ENCODE results near the gene KCNJ15. TPM values are rescaled to one million over a fixed set of nuclear protein-coding genes. Genes with fewer than 3 reads are reported as not detected.

Gene KCNJ15
- total RNA-seq, 1 donor from 2014 or later, result 0.40 TPM

GRCh38 chr21:38268864-38269575 lies 12.2 kb downstream of the KCNJ15 start:
- H3K27ac Mint-ChIP-seq (ENCODE audit: unreplicated experiment), result no peak overlapping the region
- H3K36me3 Mint-ChIP-seq (ENCODE audit: low read depth), result no peaks in the 10 kb centered on the region
- peaks cover 6% of the 10 kb centered on the region for H3K4me1 Mint-ChIP-seq
- H3K27me3 Mint-ChIP-seq (ENCODE audit: low read depth), result no peaks in the 10 kb centered on the region
- no peaks in the 10 kb centered on the region for H3K9me3 Mint-ChIP-seq
- DNase-seq (ENCODE audit: low read depth, low spot score), result no peak
- H3K4me3 Mint-ChIP-seq, result no peak overlapping the region
- no peak for TF ChIP-seq CTCF (conservative IDR thresholded peaks at IDR 0.05)

- TF ChIP-seq CTCF (conservative IDR thresholded peaks at IDR 0.05), result no peak
- H3K4me3 Mint-ChIP-seq, result no peak overlapping the region
- peaks cover 1% of the 10 kb centered on the region for H3K4me1 Mint-ChIP-seq
- DNase-seq (ENCODE audit: low read depth, low spot score), result no peak
- H3K27me3 Mint-ChIP-seq (ENCODE audit: low read depth), result no peaks in the 10 kb centered on the region
- no peaks in the 10 kb centered on the region for H3K36me3 Mint-ChIP-seq (ENCODE audit: low read depth)
- no peaks in the 10 kb centered on the region for H3K9me3 Mint-ChIP-seq
- no peak overlapping the region for H3K27ac Mint-ChIP-seq (ENCODE audit: unreplicated experiment)
Measured at GRCh38 chr21:38269576-38269936, 12.8 kb downstream of the KCNJ15 start.

DNA sequence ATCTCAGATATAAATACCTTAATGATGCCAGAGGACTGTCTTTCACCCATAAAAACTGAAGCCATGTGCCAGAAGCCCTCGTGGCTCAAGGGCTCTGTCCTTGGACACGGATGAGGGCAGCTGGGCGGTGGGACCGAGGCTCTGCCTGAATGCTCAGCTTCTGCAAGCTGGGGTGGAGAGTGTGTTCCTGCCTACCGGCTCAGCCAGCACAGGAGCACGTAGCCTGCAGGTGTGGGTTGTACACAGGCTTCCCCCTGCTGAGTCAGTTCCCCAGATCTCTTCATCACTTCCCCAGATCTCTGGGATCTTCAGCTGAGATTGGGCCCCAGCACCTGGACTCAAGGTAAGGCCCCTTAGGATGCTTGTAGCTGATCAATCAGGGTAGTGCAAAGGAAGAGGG lies 15.4 kb downstream of the KCNJ15 start:
- DNase-seq (ENCODE audit: low read depth, low spot score), result no peak
- Mint-ChIP-seq H3K9me3 (no peaks in the 10 kb centered on the region), H3K36me3 (ENCODE audit: low read depth) (no peaks in the 10 kb centered on the region), H3K4me1 (no peaks in the 10 kb centered on the region), H3K27ac (ENCODE audit: unreplicated experiment) (no peak overlapping the region), H3K27me3 (ENCODE audit: low read depth) (no peaks in the 10 kb centered on the region), H3K4me3 (no peak overlapping the region)
- TF ChIP-seq CTCF (conservative IDR thresholded peaks at IDR 0.05), result no peak

- TF ChIP-seq CTCF (conservative IDR thresholded peaks at IDR 0.05), result no peak
- no peak overlapping the region for H3K27ac Mint-ChIP-seq (ENCODE audit: unreplicated experiment)
- H3K4me1 Mint-ChIP-seq, result no peaks in the 10 kb centered on the region
- H3K9me3 Mint-ChIP-seq, result no peaks in the 10 kb centered on the region
- H3K27me3 Mint-ChIP-seq (ENCODE audit: low read depth), result no peaks in the 10 kb centered on the region
- DNase-seq (ENCODE audit: low read depth, low spot score), result no peak
- H3K4me3 Mint-ChIP-seq, result no peak overlapping the region
- no peaks in the 10 kb centered on the region for H3K36me3 Mint-ChIP-seq (ENCODE audit: low read depth)
Measured at GRCh38 chr21:38273745-38274542, 17.2 kb downstream of the KCNJ15 start.

- H3K9me3 Mint-ChIP-seq, result no peaks in the 10 kb centered on the region
- no peak overlapping the region for H3K4me3 Mint-ChIP-seq
- no peaks in the 10 kb centered on the region for H3K27me3 Mint-ChIP-seq (ENCODE audit: low read depth)
- no peak for TF ChIP-seq CTCF (conservative IDR thresholded peaks at IDR 0.05)
- H3K27ac Mint-ChIP-seq (ENCODE audit: unreplicated experiment), result no peak overlapping the region
- no peaks in the 10 kb centered on the region for H3K4me1 Mint-ChIP-seq
- DNase-seq (ENCODE audit: low read depth, low spot score), result no peak
- H3K36me3 Mint-ChIP-seq (ENCODE audit: low read depth), result no peaks in the 10 kb centered on the region
Measured at GRCh38 chr21:38277501-38278131, 20.8 kb downstream of the KCNJ15 start.
